ENCODE results near the gene FGF19.

FGF19 gene

GRCh38 chr11:69698362-69698761 lies 5.5 kb downstream of the FGF19 start:
- H3K27me3 ChIP-seq (ENCODE audit: control insufficient read depth in 3 of 3, insufficient read depth in 3 of 3, low read depth in 1 of 3, low read length in 3 of 3), result peaks cover 7 to 40% (median 23%) of the 10 kb centered on the region in 3 experiments
- no peak overlapping the region for H3K23ac ChIP-seq (ENCODE audit: low read depth, low read length, poor library complexity)
- no peak overlapping the region for H2AFZ ChIP-seq (ENCODE audit: low read length)
- DNase-seq (ENCODE audit: low spot score), result no peak
- H2BK5ac ChIP-seq (ENCODE audit: low read length), result no peak overlapping the region
- H3K36me3 ChIP-seq (replicated peaks in 1 of 2; ENCODE audit: control insufficient read depth in 2 of 2, insufficient read depth in 2 of 2, low read length in 2 of 2), result no peaks in the 10 kb centered on the region
- peaks cover 14 to 25% of the 10 kb centered on the region in 2 donors for H3K4me1 ChIP-seq (ENCODE audit: control insufficient read depth in 2 of 2, insufficient read depth in 1 of 2, low read depth in 1 of 2, low read length in 2 of 2)
- H4K91ac ChIP-seq (ENCODE audit: low read depth, low read length, poor library complexity), result no peak overlapping the region
- H3K79me1 ChIP-seq (ENCODE audit: low read depth, low read length), result no peaks in the 10 kb centered on the region
- no peak overlapping the region for H3K9ac ChIP-seq (ENCODE audit: low read depth, low read length, poor library complexity)
- no peak overlapping the region for H2BK12ac ChIP-seq (ENCODE audit: low read length)
- no peak overlapping the region for H3K18ac ChIP-seq (ENCODE audit: low read length)
- peak overlapping the region; percentile 56 for H2AK5ac ChIP-seq (ENCODE audit: low read depth, low read length)
- WGBS, 2 donors (ENCODE audit: extremely low coverage in 2 of 2, insufficient read length in 2 of 2, insufficient replicate concordance in 1 of 2), result no CpG with 5 or more reads among the region's 2 CpGs
- no peak overlapping the region for H3K14ac ChIP-seq (ENCODE audit: low read length)
- no peak overlapping the region for H3K4me3 ChIP-seq (ENCODE audit: low read length in 2 of 2)
- no peak overlapping the region for H2BK120ac ChIP-seq (ENCODE audit: low read depth, low read length)
- no peak overlapping the region for H4K8ac ChIP-seq (ENCODE audit: low read depth, low read length)
- no peak overlapping the region for H3K4ac ChIP-seq (ENCODE audit: low read length)
- no peak overlapping the region for H3K27ac ChIP-seq (replicated peaks; ENCODE audit: low read length)
- H3K9me3 ChIP-seq (replicated peaks in 1 of 2; ENCODE audit: control insufficient read depth in 2 of 2, insufficient read depth in 1 of 2, low read depth in 1 of 2, low read length in 2 of 2), result no peaks in the 10 kb centered on the region
- no peak overlapping the region for H3K4me2 ChIP-seq (ENCODE audit: insufficient read depth, low read length, poor library complexity, severe bottlenecking)
- no peak overlapping the region for H2BK15ac ChIP-seq (ENCODE audit: low read length)

GRCh38 chr11:69697861-69698260 lies 6.0 kb downstream of the FGF19 start:
- H2BK12ac ChIP-seq (ENCODE audit: low read length), result no peak overlapping the region
- no peak overlapping the region for H4K91ac ChIP-seq (ENCODE audit: low read depth, low read length, poor library complexity)
- no peaks in the 10 kb centered on the region for H3K9me3 ChIP-seq (replicated peaks in 1 of 2; ENCODE audit: control insufficient read depth in 2 of 2, insufficient read depth in 1 of 2, low read depth in 1 of 2, low read length in 2 of 2)
- no peak for DNase-seq (ENCODE audit: low spot score)
- H3K4me3 ChIP-seq (ENCODE audit: low read length in 2 of 2), result no peak overlapping the region
- no peaks in the 10 kb centered on the region for H3K79me1 ChIP-seq (ENCODE audit: low read depth, low read length)
- H3K27ac ChIP-seq (replicated peaks; ENCODE audit: low read length), result no peak overlapping the region
- no peak overlapping the region for H3K4ac ChIP-seq (ENCODE audit: low read length)
- H3K18ac ChIP-seq (ENCODE audit: low read length), result peak overlapping the region; percentile 76
- H2AK5ac ChIP-seq (ENCODE audit: low read depth, low read length), result no peak overlapping the region
- H3K9ac ChIP-seq (ENCODE audit: low read depth, low read length, poor library complexity), result no peak overlapping the region
- no peak overlapping the region for H2BK120ac ChIP-seq (ENCODE audit: low read depth, low read length)
- no peaks in the 10 kb centered on the region for H3K36me3 ChIP-seq (replicated peaks in 1 of 2; ENCODE audit: control insufficient read depth in 2 of 2, insufficient read depth in 2 of 2, low read length in 2 of 2)
- H2AFZ ChIP-seq (ENCODE audit: low read length), result no peak overlapping the region
- H3K14ac ChIP-seq (ENCODE audit: low read length), result no peak overlapping the region
- H3K27me3 ChIP-seq (ENCODE audit: control insufficient read depth in 3 of 3, insufficient read depth in 3 of 3, low read depth in 1 of 3, low read length in 3 of 3), result peaks cover 2 to 35% (median 18%) of the 10 kb centered on the region in 3 experiments
- peak overlapping the region; percentile 43 for H2BK15ac ChIP-seq (ENCODE audit: low read length)
- H3K4me1 ChIP-seq (ENCODE audit: control insufficient read depth in 2 of 2, insufficient read depth in 1 of 2, low read depth in 1 of 2, low read length in 2 of 2), result peaks cover 12 to 25% of the 10 kb centered on the region in 2 donors
- H3K23ac ChIP-seq (ENCODE audit: low read depth, low read length, poor library complexity), result no peak overlapping the region
- no CpG with 5 or more reads among the region's 10 CpGs for WGBS, 2 donors (ENCODE audit: extremely low coverage in 2 of 2, insufficient read length in 2 of 2, insufficient replicate concordance in 1 of 2)
- H2BK5ac ChIP-seq (ENCODE audit: low read length), result no peak overlapping the region
- H4K8ac ChIP-seq (ENCODE audit: low read depth, low read length), result no peak overlapping the region
- no peak overlapping the region for H3K4me2 ChIP-seq (ENCODE audit: insufficient read depth, low read length, poor library complexity, severe bottlenecking)

GRCh38 chr11:69697469-69697843 lies 6.4 kb downstream of the FGF19 start:
- peak overlapping the region; percentile 15 for H2AFZ ChIP-seq (ENCODE audit: low read length)

GRCh38 chr11:69696749-69697468 lies 6.9 kb downstream of the FGF19 start:
- DNase-seq (ENCODE audit: low spot score), result no peak
- Histone ChIP-seq H3K4ac (ENCODE audit: low read length) (no peak overlapping the region), H3K27ac (replicated peaks; ENCODE audit: low read length) (no peak overlapping the region), H3K4me2 (ENCODE audit: insufficient read depth, low read length, poor library complexity, severe bottlenecking) (no peak overlapping the region), H2AK5ac (ENCODE audit: low read depth, low read length) (peak overlapping the region; percentile 3), H3K23ac (ENCODE audit: low read depth, low read length, poor library complexity) (no peak overlapping the region), H2BK120ac (ENCODE audit: low read depth, low read length) (no peak overlapping the region), H2BK15ac (ENCODE audit: low read length) (no peak overlapping the region), H2BK5ac (ENCODE audit: low read length) (no peak overlapping the region), H4K8ac (ENCODE audit: low read depth, low read length) (no peak overlapping the region), H3K4me1 (ENCODE audit: control insufficient read depth in 2 of 2, insufficient read depth in 1 of 2, low read depth in 1 of 2, low read length in 2 of 2) (peaks cover 12 to 17% of the 10 kb centered on the region in 2 donors), H3K4me3 (ENCODE audit: low read length in 2 of 2) (no peak overlapping the region), H3K14ac (ENCODE audit: low read length) (no peak overlapping the region), H3K27me3 (ENCODE audit: control insufficient read depth in 3 of 3, insufficient read depth in 3 of 3, low read depth in 1 of 3, low read length in 3 of 3) (peaks cover 0 to 25% (median 8%) of the 10 kb centered on the region in 3 experiments), H3K9me3 (replicated peaks in 1 of 2; ENCODE audit: control insufficient read depth in 2 of 2, insufficient read depth in 1 of 2, low read depth in 1 of 2, low read length in 2 of 2) (no peaks in the 10 kb centered on the region), H3K36me3 (replicated peaks in 1 of 2; ENCODE audit: control insufficient read depth in 2 of 2, insufficient read depth in 2 of 2, low read length in 2 of 2) (no peaks in the 10 kb centered on the region), H3K18ac (ENCODE audit: low read length) (peak overlapping the region; percentile 78), H2AFZ (ENCODE audit: low read length) (peak overlapping the region; percentile 15), H2BK12ac (ENCODE audit: low read length) (no peak overlapping the region), H3K79me1 (ENCODE audit: low read depth, low read length) (no peaks in the 10 kb centered on the region), H3K9ac (ENCODE audit: low read depth, low read length, poor library complexity) (no peak overlapping the region), H4K91ac (ENCODE audit: low read depth, low read length, poor library complexity) (no peak overlapping the region)
- no CpG with 5 or more reads among the region's 15 CpGs for WGBS, 2 donors (ENCODE audit: extremely low coverage in 2 of 2, insufficient read length in 2 of 2, insufficient replicate concordance in 1 of 2)

More at GRCh38 chr11:69697469-69697843, 6.4 kb downstream of the FGF19 start:
- Histone ChIP-seq H3K4me3 (ENCODE audit: low read length in 2 of 2) (no peak overlapping the region), H3K23ac (ENCODE audit: low read depth, low read length, poor library complexity) (no peak overlapping the region), H2AK5ac (ENCODE audit: low read depth, low read length) (no peak overlapping the region), H3K27me3 (ENCODE audit: control insufficient read depth in 3 of 3, insufficient read depth in 3 of 3, low read depth in 1 of 3, low read length in 3 of 3) (peaks cover 0 to 31% (median 14%) of the 10 kb centered on the region in 3 experiments), H3K4ac (ENCODE audit: low read length) (no peak overlapping the region), H3K9ac (ENCODE audit: low read depth, low read length, poor library complexity) (no peak overlapping the region), H2BK12ac (ENCODE audit: low read length) (no peak overlapping the region), H2BK15ac (ENCODE audit: low read length) (peak overlapping the region; percentile 43), H3K36me3 (replicated peaks in 1 of 2; ENCODE audit: control insufficient read depth in 2 of 2, insufficient read depth in 2 of 2, low read length in 2 of 2) (no peaks in the 10 kb centered on the region), H4K91ac (ENCODE audit: low read depth, low read length, poor library complexity) (no peak overlapping the region), H3K4me2 (ENCODE audit: insufficient read depth, low read length, poor library complexity, severe bottlenecking) (no peak overlapping the region), H4K8ac (ENCODE audit: low read depth, low read length) (no peak overlapping the region), H2BK5ac (ENCODE audit: low read length) (no peak overlapping the region), H3K27ac (replicated peaks; ENCODE audit: low read length) (no peak overlapping the region), H3K14ac (ENCODE audit: low read length) (no peak overlapping the region), H3K79me1 (ENCODE audit: low read depth, low read length) (no peaks in the 10 kb centered on the region), H3K4me1 (ENCODE audit: control insufficient read depth in 2 of 2, insufficient read depth in 1 of 2, low read depth in 1 of 2, low read length in 2 of 2) (peaks cover 12 to 22% of the 10 kb centered on the region in 2 donors), H3K18ac (ENCODE audit: low read length) (peak overlapping the region; percentile 78), H3K9me3 (replicated peaks in 1 of 2; ENCODE audit: control insufficient read depth in 2 of 2, insufficient read depth in 1 of 2, low read depth in 1 of 2, low read length in 2 of 2) (no peaks in the 10 kb centered on the region), H2BK120ac (ENCODE audit: low read depth, low read length) (no peak overlapping the region)
- no CpG with 5 or more reads among the region's 8 CpGs for WGBS, 2 donors (ENCODE audit: extremely low coverage in 2 of 2, insufficient read length in 2 of 2, insufficient replicate concordance in 1 of 2)
- DNase-seq (ENCODE audit: low spot score), result no peak

Measured in neuronal stem cell (in vitro differentiated cells).